T-helper 1 cell (primary cell): ENCODE measurements around the gene SFMBT2.

Source experiments
- DNase-seq, 5 donors: peaks; one replicate each; pipeline ENCODE4 v3.0.0-alpha.2; 2012 to 2020

Gene SFMBT2

DNA sequence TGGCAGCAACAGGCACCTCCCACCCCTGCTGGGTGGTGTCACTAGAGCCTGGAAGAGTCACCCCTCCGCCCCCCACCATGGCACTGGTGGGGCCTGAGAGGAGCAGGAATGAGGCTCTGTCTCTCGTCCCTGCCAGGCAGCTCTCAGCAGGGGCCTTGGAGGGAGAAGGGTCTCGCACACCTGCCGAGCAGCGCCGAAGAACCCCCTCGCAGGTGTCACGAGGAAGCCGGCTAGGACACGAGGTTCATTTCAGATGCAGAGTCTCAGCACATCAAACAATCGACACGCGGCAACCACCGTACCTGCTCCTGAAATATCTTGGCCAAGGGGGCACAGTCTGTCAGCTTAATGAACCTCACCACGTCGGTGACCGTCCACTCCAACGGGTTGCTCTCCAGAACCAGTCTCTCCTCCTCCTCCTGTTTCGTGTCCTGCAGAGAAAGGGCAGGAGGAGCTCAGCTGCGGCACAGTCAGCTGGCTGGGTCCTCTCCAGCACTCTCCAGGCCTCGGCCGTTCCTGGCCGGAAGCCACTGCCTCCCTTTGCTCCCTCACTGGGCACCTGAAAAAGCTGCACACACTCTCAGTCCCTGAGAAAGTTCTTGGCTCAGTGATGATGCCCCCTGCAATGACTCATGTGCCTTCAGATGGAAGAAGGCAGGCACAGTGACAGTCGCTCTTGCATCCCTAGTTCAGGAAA, 240.1 kb downstream of the SFMBT2 start:
- DNase-seq = no peak

DNA sequence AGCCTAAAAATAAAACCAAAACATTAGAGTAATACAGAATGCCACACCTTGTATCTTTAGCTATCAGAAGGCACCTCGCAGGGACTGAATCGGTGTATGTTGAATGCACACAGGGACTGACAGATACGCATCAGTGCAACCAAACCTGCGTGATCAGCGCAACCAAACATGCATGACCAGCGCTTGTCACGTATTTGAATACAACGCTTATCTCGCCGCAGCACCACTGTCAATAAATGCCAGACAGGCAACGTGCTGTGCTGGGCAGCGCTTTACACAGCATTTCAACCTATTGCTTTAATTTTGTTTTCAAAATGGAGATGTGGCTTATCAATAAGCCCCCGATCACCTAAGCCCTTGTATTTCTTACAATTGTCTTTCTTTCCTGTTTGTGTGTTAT, 242.4 kb downstream of the SFMBT2 start:
- DNase-seq = no peak

DNA sequence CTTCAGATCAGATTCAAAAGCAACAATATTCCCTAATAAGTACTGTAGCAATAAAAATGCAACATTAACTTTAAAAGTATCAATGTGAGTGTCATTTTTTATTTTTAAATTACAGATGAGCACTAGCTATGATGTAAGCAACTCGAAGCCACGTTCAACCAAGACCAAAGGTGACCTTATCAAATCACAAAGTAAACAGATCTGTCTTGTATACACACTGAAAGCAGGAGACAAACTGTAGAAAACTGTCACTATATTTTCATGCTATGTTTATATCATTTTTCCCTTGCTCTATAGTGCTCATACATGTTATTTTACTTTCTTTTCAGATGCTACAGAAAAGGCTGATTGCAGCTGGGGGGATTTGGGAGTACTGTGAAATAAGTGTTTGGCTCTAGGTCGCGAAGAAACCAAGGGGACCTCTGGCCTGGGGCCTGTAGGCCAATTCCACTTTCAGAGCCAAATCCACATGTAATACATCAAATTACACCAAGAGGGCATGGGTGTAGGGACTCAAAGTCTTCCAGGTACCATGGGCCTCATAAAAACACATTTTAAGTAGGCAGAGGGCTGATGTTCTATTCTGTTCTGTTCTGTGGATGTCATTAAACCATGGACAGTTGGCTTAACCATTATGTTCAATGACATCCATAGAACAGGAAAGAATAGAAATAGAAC, 245.2 kb downstream of the SFMBT2 start:
- no peak for DNase-seq

DNA sequence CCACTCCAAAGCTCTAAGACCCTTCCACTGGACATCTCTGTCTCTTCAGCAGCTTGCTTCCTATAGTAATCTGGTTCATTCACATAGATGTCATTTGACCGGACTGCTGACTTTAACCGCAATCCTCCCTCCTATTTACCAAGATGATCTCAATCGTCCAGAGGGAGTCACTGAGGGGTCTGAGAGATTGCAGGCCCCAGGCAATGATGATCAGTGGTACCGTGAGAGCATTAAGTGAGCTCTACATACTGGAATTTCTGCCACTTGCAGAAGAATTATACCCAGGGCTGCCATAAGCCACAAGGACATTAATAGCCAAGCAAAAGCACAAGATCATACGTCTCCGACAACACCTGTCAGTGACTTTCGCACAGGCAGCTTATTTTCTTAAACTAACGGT, 245.9 kb downstream of the SFMBT2 start:
- no peak for DNase-seq

DNA sequence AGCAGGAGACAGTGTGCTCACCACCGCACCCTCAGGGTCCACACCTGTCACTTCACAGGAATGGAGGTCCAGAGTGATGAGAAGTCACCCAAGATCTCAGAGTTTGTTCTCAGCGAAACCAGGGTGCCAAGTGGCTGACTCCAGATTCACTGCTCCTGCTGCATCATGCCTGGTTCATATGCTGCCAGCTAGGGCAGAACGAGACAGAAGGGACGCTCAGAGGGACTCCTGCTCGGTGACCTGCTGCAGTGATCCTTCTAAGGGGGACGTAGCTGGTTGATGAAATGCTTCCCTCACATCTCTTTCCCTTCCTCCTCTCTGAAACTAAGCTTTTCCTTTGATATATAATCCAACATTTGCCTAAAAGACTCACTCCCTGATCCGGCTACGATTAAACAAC, 248.5 kb downstream of the SFMBT2 start:
- DNase-seq = no peak

DNA sequence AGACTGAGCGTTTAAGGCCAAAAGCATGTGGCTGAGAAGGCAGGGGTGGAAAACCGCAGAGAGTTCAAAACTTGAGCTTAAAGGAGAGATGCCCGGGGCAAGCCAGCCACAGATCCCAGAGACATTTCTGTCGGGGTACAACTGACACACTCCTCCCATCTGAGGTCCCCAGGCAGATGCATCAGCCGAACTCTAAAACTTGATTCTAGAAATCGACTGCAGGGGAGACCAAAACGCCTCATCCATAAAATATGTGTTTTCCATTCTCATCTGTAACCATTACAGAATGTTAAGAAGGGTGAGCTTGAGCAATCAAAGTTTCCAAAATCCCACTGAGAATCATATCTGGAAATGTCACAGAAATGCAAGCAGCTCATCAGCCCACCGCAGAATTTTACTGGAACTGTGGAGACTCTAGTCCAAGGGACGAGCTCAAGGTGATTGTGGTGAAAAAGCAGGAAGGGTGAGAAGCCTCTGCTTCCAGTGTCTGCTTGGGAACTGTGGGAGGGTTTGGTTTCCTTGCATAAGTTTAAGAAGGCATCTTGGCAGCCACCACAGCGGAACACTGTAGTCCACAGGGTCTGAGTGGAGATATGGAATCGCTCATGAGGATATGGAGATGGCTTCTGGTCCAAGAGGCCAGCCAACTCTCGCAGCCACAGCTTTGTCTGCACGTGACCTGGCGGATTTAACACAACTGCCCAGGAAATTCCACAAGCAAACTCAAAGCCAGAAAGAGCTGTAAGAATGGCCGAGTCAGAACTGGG, 249.2 kb downstream of the SFMBT2 start:
- no peak for DNase-seq

DNA sequence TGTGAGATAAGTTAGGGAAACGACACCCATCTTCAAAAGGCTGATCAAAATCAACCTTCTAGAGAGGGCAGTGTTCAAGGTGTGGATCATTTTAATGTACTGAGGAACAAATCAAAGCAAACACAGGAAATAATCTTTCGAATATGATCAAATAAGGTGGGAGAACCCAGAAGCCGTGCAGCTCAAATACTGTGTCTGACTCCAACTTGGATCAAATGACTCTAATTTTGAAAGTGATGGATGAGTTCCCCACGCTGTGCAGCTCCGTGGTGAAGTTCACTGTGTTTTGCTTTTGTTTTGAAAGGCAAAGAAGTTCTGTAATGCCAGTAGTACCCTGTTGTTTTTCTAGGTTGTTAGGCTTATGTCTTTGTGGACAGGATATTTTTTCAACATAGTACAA, 250.9 kb downstream of the SFMBT2 start:
- no peak for DNase-seq

DNA sequence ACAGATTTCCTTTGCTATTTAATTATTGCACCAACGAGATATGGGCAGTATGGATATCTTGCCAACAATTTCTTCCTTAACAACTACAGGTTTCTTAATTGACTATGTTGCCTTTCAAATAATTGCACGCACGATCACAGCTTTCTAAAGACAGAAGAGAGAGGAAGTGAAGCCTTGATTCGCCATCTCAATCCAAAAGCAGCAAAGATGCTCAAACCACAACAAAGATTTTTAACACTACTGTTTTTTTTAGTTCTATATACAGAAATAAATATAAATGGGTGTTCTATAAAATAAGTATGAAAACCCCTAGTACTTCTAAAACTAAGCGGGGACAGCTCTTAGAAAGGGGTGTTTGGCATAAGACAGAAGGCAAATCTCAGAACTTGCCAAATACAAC, 251.3 kb downstream of the SFMBT2 start:
- peak in 1 of 5 donors; percentile 5 for DNase-seq

DNA sequence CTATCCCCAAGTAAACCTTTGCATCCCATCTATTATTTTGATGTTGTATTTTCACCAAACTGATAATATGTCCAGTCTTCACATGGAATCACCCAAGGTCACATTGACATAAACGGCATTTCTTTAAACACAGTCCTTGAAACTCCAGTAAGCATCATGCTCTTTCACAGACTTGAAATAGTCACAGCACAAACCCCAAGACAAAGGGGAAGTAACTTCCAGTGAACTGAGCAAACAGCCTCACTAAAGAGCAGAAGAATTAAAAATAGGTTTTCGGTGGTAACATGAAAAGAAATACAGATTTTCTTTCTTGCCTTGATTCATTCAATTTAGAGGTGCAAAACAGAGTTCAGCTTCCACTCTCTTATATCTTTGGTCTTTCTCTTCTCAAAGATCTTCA, 253.7 kb downstream of the SFMBT2 start:
- no peak for DNase-seq

DNA sequence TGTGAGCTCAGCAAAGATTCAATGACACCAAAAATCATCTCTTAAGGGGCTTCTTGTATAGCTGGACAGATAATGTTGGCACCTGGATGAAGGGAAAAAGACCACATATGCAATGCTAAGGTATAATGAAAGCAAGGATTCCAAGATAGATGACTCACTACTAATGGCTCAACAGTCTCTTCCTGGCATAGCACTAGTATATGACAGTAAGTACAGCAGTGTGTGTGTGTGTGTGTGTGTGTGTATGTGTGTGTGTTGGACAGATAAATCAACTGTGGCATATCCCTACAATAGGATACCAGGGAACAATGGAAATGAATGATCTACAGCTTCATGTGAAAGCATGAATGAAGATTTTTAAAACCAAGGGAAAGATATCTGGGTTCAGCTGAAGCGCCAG, 257.1 kb downstream of the SFMBT2 start:
- DNase-seq = no peak

DNA sequence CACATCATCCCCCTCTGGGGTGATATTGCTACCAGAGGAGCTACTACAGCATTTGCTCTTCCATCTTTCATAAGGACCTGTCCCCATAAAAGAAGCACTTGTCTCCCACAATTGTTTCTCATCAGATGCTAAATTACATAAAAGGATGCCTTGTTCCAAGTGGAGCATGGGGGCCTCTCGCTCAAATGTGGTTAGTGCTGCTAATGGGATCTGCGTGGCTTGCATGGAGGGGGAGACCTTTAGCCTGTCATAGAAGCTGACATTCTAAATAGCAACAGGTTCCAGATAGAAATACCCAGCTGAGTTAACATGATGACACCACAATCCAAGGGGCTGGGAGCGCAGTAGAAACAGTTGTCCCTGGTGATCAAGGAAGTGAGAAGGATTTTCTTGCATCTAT, 257.9 kb downstream of the SFMBT2 start:
- DNase-seq = no peak

DNA sequence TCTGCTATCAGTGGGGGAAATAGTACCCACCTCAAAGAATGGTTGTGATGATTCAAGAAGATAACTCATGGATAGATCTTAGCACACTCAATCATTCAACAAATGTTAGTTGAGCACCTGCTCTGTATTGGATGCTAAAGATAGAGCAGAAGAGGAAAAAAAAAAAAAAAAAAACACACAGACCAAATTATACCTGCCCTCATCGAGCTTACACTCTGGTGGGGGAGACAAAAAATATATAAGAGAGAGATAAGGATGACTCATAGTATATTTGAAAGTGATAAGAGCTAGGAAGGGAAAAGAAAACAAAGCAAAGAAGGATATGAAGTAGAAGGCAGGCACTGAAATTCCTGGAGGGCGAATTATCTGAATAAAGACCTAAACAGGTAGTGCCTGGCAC, 258.5 kb downstream of the SFMBT2 start:
- no peak for DNase-seq

DNA sequence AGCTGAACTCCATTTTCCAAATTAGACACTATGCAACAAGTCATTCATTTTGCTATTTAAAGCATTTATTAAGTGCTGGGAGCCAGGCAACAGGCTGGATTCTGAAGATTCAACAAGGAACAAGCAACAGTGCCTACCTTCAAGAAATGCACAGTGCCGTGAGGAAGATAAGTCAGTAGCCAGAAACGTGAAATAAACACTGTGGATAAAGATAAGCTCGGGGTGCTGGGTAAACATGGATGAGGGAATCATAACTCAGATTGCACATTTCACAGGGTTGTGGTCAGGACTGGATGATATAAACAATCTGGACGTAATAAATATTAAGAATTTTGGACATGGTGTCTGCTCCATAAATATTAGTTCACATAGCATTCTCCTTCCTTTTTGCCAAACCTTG, 259.3 kb downstream of the SFMBT2 start:
- DNase-seq = no peak

DNA sequence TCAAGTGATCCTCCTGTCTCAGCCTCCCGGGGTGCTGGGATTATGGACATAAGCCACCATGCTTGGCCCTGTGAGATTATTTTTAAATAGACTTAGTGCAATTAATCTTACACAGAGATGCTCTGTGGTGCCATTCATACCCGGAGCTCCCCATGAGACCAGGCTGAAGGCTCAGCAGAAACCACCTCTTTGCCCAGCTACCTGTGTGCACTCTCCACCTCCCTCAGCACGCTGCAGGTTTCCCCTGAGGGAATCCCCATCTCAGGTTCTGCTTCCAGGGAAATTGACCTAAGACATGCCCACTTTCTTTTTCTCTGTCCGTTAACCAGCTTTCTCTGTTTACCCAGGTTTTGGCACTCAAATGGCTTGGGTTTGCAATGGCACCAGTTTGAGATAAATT, 260.5 kb downstream of the SFMBT2 start:
- DNase-seq = no peak

DNA sequence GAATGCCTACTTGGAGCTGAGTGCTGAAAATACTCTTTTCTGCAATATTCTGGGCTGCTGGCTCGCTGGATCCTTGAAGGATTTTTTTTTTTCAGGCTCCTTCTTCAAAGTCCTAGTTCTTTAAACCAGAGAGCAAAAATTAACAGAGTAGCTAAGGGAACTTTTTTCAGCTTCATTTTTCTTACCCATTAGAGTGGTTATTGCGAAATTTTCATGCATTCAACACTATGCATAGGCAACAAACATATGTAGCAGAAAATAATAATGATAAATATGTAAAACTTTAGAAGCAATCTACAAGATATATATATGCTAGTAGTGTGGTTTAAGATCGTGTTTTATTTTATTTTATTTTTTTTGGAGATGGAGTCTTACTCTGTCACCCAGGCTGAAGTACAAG, 264.6 kb downstream of the SFMBT2 start:
- no peak for DNase-seq

DNA sequence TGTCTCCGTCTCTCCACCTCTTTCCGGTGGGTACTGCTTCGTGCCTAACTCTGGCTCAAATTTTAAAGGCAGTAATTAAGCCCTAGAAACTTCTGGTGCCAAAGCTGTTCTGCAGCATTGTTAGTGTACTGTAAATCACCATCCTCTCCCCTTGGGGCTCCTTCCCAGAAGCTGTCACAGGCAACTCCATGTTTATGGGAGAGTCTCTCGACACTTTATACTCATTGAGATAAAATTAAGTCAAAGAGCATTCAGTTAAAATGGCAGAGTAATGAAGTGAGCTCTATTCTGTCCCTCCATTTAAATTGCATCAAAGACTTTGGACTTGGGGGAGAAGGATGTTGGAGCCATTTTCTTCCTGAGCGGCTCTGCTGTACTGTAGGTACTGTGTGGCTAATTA, 274.8 kb downstream of the SFMBT2 start:
- DNase-seq = no peak

DNA sequence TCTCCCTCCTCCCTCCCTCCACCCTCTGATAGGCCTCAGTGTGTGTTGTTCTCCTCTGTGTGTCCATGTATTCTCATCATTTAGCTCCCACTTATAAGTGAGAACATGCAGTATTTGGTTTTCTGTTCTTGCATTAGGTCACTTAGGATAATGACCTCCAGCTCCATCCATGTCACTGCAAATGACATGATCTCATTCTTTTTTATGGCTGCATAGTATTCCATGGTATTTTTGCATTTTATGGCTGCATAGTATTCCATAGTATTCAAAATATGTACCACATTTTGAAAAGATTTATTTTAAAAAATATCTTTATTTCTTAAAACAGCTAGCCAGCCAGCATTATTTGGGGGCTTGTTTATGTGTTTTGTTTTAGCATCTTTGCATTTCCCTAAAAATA, 275.6 kb downstream of the SFMBT2 start:
- no peak for DNase-seq

DNA sequence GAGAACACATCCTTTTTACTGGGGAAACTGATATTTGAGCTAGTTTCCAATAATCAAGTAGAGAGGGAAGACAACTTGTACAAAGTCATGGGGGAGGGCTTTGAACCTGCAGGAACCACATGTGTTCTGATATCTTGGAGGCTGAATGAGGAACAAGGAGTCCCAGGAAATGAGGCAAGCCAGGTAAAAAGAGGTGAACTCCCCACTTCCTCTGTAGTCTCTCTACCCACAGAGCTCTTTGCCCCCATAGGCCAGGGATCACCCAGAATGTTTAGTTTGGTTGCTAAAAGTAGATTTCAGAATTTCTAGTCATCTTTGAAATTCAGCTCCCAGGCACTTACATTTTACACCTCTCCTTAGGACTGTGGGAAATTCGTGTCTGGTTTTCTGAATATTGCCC, 276.4 kb downstream of the SFMBT2 start:
- no peak for DNase-seq

DNA sequence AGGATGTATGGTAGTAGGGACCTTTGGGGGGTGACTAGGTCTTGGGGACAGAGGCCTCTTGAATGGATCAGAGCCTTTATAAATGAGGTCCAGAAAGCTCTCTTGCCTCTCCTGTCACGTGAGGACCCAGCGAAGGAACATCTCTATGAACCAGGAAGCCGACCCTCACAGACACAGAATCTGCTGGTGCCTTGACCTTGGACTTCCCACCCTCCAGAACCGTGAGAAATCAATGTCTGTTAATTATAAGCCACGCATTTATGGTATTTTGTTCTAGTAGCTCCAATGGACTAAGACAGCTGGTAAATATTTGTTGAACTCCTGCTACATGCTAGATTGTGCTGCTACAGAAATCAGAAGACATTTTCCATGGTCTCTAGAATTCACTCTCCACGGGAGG, 276.9 kb downstream of the SFMBT2 start:
- no peak for DNase-seq

DNA sequence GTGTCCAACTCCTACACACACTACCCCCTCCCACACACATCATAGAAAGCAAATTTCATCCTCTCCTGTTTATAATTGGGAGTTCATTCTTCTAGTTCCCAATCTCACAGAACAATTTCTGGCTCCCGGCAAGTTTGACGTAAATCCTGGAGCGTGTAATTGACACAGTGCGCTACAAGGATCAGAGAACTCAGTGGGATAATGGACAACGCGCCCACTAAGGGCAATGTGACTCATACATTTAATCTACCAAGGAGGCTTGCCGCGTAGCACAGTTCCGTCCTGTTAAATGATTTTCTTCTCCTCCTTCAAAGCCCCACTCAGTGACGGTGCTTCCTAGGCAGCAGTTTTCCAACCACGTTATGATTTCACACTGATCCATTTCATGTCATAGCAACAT, 277.6 kb downstream of the SFMBT2 start:
- DNase-seq = no peak

DNA sequence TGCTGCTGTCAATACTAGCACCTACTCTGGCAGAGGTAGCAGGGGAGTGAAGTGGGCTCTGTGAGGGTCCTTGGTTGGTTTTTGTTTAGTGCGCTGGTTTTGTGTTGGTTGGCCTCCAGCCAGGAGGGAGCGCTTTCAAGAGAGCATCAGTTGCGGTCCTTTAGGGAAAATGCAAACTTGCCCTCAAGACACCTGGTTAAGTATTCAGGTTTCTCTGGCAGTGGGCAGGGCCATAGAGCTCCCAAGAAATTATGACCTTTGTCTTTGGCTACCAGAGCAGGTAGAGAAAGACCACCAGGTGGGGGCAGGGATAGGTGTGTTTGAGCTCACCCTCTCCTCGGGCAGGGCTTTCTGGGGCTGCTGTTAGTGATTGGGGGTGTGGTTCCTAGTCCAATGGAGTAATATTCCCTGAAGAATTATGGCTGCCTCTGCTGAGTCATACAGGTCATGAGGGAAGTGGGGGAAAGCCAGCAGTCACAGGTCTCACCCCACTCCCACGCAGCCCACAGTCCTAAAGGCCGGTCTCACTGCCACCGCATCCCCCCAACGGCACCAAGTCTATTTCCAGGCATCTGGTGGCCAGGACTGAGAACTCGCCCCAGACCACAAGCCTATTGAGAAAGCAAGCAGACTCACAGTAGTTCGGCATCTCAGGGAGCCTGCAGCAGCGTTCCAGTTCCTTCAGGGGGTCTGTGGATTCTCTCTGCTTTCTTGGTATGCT, 280.5 kb downstream of the SFMBT2 start:
- DNase-seq = no peak

DNA sequence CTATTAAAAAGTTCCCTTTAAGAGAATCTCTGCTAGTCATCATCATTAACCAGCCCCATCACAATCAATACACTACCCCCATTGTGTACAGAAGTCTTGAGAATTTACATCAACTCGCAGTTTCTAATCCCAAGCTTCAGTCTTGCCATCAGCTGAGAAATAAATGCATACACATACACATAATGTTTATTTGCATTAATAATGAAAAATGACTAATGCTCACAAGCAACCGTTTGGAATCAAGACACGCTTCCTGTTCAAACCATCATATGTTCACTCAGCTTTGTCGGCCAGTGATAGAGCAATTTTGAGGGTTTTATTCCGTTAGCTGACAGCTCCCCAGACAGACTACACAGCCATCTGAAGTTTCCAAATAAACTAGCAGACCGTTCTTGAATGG, 287.1 kb downstream of the SFMBT2 start:
- DNase-seq = no peak

DNA sequence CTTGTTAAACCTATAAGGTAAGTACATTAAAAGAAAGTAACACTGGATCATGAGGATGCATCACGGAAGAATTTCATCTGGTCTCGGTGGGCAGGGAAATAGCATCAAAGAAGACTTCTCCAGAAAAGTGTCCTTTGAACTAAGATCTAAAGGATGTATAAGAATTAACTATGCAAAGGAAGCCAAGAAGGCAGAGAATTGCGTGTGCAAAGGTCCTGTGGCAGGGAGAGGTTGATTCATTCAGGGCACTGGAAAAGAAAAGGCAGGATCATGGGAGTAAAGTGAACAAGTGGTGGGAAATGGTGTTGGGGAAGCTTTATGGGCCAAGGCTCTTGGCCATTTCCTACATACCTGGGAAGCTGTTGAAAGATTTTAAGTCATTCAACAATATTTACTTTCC, 288.3 kb downstream of the SFMBT2 start:
- no peak for DNase-seq
